WTC11 (cell line): ENCODE data around the gene DDB1. TPM values are rescaled to one million over a fixed set of nuclear protein-coding genes. Genes with fewer than 3 reads are reported as not detected.

Experiments
- ATAC-seq: fragments of 200-7000 bp; cut with Tn5 transposase; 2 replicates; pipeline ENCODE4 v1.10.0; 2021; ENCODE audit warnings: mild to moderate bottlenecking, moderate library complexity
- CTCF ChIA-PET: fragments of 300-600 bp; sonication (Branson Sonifier 250); formaldehyde crosslinking; loops from one replicate; lab custom pipeline; 2021; ENCODE audit warnings: antibody characterized with exemption; lab: Charles Lee
- POLR2A ChIA-PET: fragments of 350-600 bp; sonication (Branson Sonifier 250); formaldehyde crosslinking; loops from one replicate; lab custom pipeline; 2021; ENCODE audit warnings: antibody characterized with exemption; lab: Charles Lee
- DNase-seq: peaks from one replicate; pipeline ENCODE4 v3.0.0; 2021; ENCODE audit warnings: low spot score
- H3K27ac Mint-ChIP-seq: 2 replicates; pipeline ENCODE4 v1.8.0; 2021; ENCODE audit warnings: mixed read lengths
- H3K27me3 Mint-ChIP-seq: 2 replicates; pipeline ENCODE4 v1.8.0; 2021; ENCODE audit warnings: low read depth, mild to moderate bottlenecking, moderate library complexity, mixed read lengths
- H3K36me3 Mint-ChIP-seq: 2 replicates; pipeline ENCODE4 v1.8.0; 2021; ENCODE audit warnings: mixed read lengths
- H3K4me1 Mint-ChIP-seq: 2 replicates; pipeline ENCODE4 v1.8.0; 2022; ENCODE audit warnings: mixed read lengths
- H3K4me3 Mint-ChIP-seq: 2 replicates; pipeline ENCODE4 v1.8.0; 2021; ENCODE audit warnings: mild to moderate bottlenecking, moderate library complexity, mixed read lengths
- H3K9me3 Mint-ChIP-seq: 2 replicates; pipeline ENCODE4 v1.8.0; 2021; ENCODE audit warnings: mixed read lengths
- AFF4 ChIP-seq: sonication (generic); formaldehyde crosslinking; IDR thresholded peaks from 2 replicates; pipeline ENCODE4 v1.8.1; 2023; ENCODE audit warnings: mild to moderate bottlenecking, missing genetic modification reagents, borderline replicate concordance
- ATF2 ChIP-seq: sonication (generic); formaldehyde crosslinking; IDR thresholded peaks from 2 replicates; pipeline ENCODE4 v1.8.1; 2022; ENCODE audit warnings: low read depth, missing genetic modification reagents, borderline replicate concordance
- CBFB ChIP-seq: sonication (generic); formaldehyde crosslinking; IDR thresholded peaks from 2 replicates; pipeline ENCODE4 v1.8.1; 2022; ENCODE audit warnings: mild to moderate bottlenecking, low read depth, missing genetic modification reagents
- CREM ChIP-seq: sonication (generic); formaldehyde crosslinking; IDR thresholded peaks from 2 replicates; pipeline ENCODE4 v1.8.1; 2022; ENCODE audit warnings: mild to moderate bottlenecking, missing genetic modification reagents, moderate library complexity
- CTCF ChIP-seq: fragments of 200-600 bp; IDR thresholded peaks from 2 replicates; pipeline ENCODE4 v1.8.0; 2022; ENCODE audit warnings: antibody characterized with exemption
- ERG ChIP-seq: fragments of 250-450 bp; sonication (Bioruptor Pico); IDR thresholded peaks from 2 replicates; pipeline ENCODE4 v1.8.0; 2021; ENCODE audit warnings: mild to moderate bottlenecking
- ETV6 ChIP-seq: sonication (generic); formaldehyde crosslinking; IDR thresholded peaks from 2 replicates; pipeline ENCODE4 v1.8.1; 2022; ENCODE audit warnings: mild to moderate bottlenecking, missing genetic modification reagents
- FOXJ3 ChIP-seq: sonication (generic); formaldehyde crosslinking; IDR thresholded peaks from 2 replicates; pipeline ENCODE4 v1.9.0; 2021; ENCODE audit warnings: missing genetic modification reagents, mild to moderate bottlenecking, borderline replicate concordance
- HMGXB4 ChIP-seq: sonication (generic); formaldehyde crosslinking; IDR thresholded peaks from 2 replicates; pipeline ENCODE4 v1.8.1; 2023; ENCODE audit warnings: mild to moderate bottlenecking, moderate library complexity, missing genetic modification reagents
- PRDM15 ChIP-seq: sonication (generic); formaldehyde crosslinking; IDR thresholded peaks from 2 replicates; pipeline ENCODE4 v1.8.0; 2022; ENCODE audit warnings: missing genetic modification reagents
- RORB ChIP-seq: fragments of 250-450 bp; sonication (Bioruptor Pico); IDR thresholded peaks from 2 replicates; pipeline ENCODE4 v1.9.0; 2021; ENCODE audit warnings: mild to moderate bottlenecking
- TEAD1 ChIP-seq: sonication (generic); formaldehyde crosslinking; IDR thresholded peaks from 2 replicates; pipeline ENCODE4 v1.8.0; 2022; ENCODE audit warnings: mild to moderate bottlenecking, missing genetic modification reagents
- ZNF317 ChIP-seq: sonication (generic); formaldehyde crosslinking; IDR thresholded peaks from 2 replicates; pipeline ENCODE4 v1.8.1; 2023; ENCODE audit warnings: low read depth, mild to moderate bottlenecking, moderate library complexity, missing genetic modification reagents, borderline replicate concordance
- ZNF512 ChIP-seq: sonication (generic); formaldehyde crosslinking; IDR thresholded peaks from 2 replicates; pipeline ENCODE4 v1.8.1; 2022; ENCODE audit warnings: missing genetic modification reagents, borderline replicate concordance
- ZNF671 ChIP-seq: fragments of 250-450 bp; sonication (Bioruptor Pico); IDR thresholded peaks from 2 replicates; pipeline ENCODE4 v1.8.0; 2021; ENCODE audit warnings: mild to moderate bottlenecking
- total RNA-seq: library from RNA; stranded (reverse); gene quantifications from 3 replicates; pipeline ENCODE4 v1.2.3, GENCODE V29; 2021

The DDB1 gene
- total RNA-seq, 1 experiment from 2014 or later = 316 TPM

GRCh38 chr11:61342207-61342803, 9.4 kb upstream of the DDB1 start (continued):
- no peak for TF ChIP-seq ATF2

GRCh38 chr11:61341706-61342105, 8.8 kb upstream of the DDB1 start:
- TF ChIP-seq CREM (CRISPR knock-in tag) = no peak
- TF ChIP-seq FOXJ3 = no peak
- no peak for TF ChIP-seq PRDM15
- peaks cover 10% of the 10 kb centered on the region; the same call in 1 of the 2 replicates for H3K36me3 Mint-ChIP-seq
- ChIA-PET POLR2A (no interaction called here), CTCF (interaction anchor here (1.0 kb wide), 1 partner anchor 43 kb away, joined by 6 read pairs; no protein-coding TSS in a partner anchor)
- H3K27me3 Mint-ChIP-seq = no peaks in the 10 kb centered on the region
- no peaks in the 10 kb centered on the region for H3K9me3 Mint-ChIP-seq
- no peak overlapping the region for H3K27ac Mint-ChIP-seq
- H3K4me1 Mint-ChIP-seq = peaks cover 4% of the 10 kb centered on the region; the same call in 1 of the 2 replicates
- no peak for DNase-seq
- no peak overlapping the region for H3K4me3 Mint-ChIP-seq
- no peak for ATAC-seq

- Mint-ChIP-seq H3K27me3 (no peaks in the 10 kb centered on the region), H3K27ac (no peak overlapping the region), H3K9me3 (no peaks in the 10 kb centered on the region), H3K4me3 (no peak overlapping the region), H3K4me1 (peaks cover 12% of the 10 kb centered on the region), H3K36me3 (peaks cover 10% of the 10 kb centered on the region; the same call in 1 of the 2 replicates)
- ATAC-seq = no peak
- ChIA-PET POLR2A (no interaction called here), CTCF (no interaction called here)
- TF ChIP-seq ZNF317 (CRISPR knock-in tag) (no peak), CBFB (no peak), CTCF (no peak), ERG (CRISPR knock-in tag) (no peak), HMGXB4 (CRISPR knock-in tag) (no peak), TEAD1 (CRISPR knock-in tag) (no peak), AFF4 (no peak), RORB (CRISPR knock-in tag) (no peak), ZNF512 (CRISPR knock-in tag) (no peak), ZNF671 (CRISPR knock-in tag) (no peak), ETV6 (CRISPR knock-in tag) (no peak)
- DNase-seq = no peak
These were observed 8.1 kb upstream of the DDB1 start for GRCh38 chr11:61340979-61341378.
